Brain pericyte (primary cell): ENCODE results near the gene SUGP1.
A peak's percentile ranks its signal among the peaks of the same experiment; 100 is the strongest.
"Not testable (repeated sequence)": the region's sequence is repeated elsewhere in the genome, so short reads cannot be mapped to it uniquely, and the experiment has no call there.

ENCODE experiments used
- DNase-seq: peaks from one replicate; pipeline ENCODE4 v3.0.0-alpha.2; 2012; ENCODE audit warnings: low read depth, low spot score

Gene SUGP1, protein sequence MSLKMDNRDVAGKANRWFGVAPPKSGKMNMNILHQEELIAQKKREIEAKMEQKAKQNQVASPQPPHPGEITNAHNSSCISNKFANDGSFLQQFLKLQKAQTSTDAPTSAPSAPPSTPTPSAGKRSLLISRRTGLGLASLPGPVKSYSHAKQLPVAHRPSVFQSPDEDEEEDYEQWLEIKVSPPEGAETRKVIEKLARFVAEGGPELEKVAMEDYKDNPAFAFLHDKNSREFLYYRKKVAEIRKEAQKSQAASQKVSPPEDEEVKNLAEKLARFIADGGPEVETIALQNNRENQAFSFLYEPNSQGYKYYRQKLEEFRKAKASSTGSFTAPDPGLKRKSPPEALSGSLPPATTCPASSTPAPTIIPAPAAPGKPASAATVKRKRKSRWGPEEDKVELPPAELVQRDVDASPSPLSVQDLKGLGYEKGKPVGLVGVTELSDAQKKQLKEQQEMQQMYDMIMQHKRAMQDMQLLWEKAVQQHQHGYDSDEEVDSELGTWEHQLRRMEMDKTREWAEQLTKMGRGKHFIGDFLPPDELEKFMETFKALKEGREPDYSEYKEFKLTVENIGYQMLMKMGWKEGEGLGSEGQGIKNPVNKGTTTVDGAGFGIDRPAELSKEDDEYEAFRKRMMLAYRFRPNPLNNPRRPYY

GRCh38 chr19:19320361-19321140 is at the start of gene SUGP1, which contains the start of gene MAU2:
SUGP1 (minus strand) TSS chr19:19320509; CDS start chr19:19320496, 13 bp downstream.
MAU2 (plus strand) TSS chr19:19320829; CDS start chr19:19320860, 31 bp downstream.
- peak; percentile 81 for DNase-seq

- DNase-seq, result no peak
These were observed 47.8 kb upstream of the SUGP1 start for GRCh38 chr19:19368087-19368486.

DNA sequence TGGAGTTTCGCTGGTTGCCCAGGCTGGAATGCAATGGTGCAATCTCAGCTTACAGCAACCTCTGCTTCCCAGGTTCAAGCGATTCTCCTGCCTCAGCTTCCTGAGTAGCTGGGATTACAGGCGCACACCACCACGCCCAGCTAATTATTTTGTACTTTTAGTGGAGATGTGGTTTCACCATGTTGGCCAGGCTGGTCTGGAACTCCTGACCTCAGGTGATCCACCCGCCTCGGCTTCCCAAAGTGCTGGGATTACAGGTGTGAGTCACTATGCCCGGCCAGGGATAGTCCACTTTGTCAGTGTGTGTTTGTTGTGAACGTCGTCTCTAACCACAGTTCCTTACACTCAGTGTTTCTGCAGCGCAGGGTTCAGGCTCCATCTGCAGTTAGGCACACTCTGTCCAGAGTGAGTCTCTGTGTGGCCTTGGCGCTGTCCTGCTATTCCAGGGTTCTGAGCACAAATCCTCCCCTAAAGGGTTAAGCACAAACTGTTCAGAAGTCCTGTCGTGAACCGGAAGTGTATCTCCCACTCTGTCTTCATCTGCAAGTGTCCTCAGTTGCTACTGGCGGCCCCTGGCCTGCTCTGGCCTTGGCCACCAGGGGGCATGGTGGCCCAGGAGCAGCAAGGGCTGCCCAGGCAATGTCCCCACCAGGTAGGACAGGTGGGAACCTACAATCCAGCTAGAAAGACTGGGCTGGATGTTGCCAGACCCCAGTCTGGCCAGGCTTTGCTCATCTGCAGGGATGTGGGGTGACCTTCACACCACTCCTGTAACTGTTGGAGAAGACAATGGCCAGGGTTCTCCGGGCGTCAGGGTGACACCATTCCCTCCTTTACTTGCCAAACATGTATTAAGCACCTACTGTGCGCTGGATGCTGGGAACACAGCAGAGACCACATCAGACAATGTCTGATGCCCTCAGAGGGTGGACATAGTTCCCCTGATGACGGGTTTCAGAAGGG is 46.4 kb upstream of the SUGP1 start:
- no peak for DNase-seq

DNA sequence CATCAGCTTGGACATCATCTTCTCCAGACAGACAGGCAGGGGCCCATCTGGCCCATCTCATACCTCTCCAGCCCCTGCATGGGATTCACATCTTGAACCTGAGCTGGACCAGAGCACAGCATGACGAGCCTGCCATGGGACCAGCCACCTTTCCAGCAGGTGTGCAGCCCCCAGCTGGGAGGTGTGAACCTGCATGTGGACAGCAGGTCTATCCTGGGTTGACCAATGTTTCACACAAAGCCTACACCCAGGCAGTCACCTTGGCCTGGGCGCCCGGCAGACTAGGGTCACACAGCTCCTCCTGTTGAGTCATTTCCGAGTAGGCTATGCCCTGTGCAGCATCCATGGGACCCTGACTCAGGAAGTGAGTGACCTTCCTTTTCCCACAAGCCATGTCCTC is 41.8 kb upstream of the SUGP1 start:
- DNase-seq, result no peak

DNA sequence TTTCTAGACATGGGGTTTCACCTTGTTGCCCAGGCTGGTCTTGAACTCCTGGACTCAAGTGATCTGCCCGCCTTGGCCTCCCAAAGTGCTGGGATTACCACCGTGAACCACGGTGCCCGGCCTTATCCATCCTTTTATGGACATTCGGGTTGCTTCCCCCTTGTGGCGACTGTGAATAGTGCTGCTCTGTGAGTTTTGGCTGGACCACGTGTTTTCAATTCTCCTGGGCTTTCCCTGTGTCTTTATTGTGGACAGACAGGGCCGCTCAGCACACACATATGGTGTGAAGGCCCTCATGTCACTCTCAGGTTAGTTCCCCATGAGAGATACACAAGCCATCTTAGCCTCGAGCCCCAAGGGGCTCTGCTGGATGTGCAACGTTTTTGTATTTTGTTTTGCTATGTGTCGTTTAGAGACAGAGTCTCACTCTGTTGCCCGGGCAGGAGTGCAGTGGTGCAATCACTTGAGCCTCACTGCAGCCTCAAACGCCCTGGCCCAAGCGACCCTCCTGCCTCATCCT is 40.8 kb upstream of the SUGP1 start:
- DNase-seq, result peak; percentile 69

DNA sequence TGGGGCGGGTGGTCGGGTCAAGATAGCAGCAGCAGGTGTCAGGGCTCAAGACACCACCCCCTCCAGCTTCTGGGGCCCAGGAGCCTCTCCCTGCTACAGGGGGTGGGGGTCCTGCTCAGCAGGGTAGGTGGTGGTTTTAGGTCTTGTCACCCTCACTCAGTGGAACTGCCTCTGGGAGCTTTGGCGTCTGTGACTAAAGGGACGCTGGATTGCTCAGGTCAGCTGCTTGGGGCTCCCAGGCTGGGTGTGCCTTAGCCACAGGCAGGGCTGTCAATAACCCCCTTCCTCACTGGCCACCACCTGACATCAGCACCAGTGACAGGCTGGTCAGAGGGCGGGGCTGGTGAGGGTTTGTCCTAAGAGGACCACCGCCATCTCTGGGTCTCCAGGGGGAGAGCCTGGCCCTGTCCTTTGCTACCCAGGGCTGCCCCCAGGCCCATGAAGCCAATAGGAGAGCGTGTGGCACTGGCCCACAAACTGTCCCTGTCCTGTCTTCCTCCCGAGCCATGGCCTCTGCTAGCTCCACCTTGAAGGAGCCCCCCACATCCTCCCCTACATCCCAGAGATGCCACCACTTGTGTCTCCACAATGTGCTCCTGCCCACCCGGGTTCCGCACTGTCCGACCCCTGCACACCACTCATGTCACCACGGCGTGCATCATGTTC is 36.7 kb upstream of the SUGP1 start:
- DNase-seq, result no peak

- no peak for DNase-seq
These were observed 36.2 kb upstream of the SUGP1 start for GRCh38 chr19:19356500-19356899.

DNA sequence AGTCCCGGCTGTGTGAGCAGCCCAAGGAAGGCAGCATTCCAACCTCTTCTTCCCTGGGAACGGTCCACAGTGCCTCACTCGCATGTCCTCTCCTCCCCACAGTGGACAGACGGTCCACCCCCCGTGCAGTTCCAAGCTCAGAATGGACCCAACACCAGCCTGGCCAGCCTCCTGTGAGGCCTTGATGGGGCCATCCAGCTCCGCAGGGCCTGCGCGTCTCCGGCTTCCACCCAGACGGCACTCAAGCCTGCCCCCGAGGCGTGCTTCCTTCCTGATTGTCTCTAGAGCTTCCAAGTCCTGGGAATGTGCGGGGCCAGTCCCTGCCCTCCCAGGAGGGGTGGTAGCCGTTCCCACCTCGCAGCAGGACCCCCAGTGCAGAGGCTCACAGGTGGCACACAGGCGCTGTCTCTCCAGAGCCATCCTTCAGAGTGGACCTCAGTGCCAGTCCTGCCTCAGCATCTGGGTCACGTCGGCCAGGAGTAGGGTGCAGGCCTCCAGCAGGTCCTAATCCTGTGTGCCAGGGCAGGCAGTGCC is 35.4 kb upstream of the SUGP1 start:
- DNase-seq, result no peak

GRCh38 chr19:19354932-19355331 is 34.6 kb upstream of the SUGP1 start:
- no peak for DNase-seq

- no peak for DNase-seq
These were observed 33.7 kb upstream of the SUGP1 start for GRCh38 chr19:19354007-19354406.

GRCh38 chr19:19352823-19353222 is 32.5 kb upstream of the SUGP1 start:
- DNase-seq, result no peak

DNA sequence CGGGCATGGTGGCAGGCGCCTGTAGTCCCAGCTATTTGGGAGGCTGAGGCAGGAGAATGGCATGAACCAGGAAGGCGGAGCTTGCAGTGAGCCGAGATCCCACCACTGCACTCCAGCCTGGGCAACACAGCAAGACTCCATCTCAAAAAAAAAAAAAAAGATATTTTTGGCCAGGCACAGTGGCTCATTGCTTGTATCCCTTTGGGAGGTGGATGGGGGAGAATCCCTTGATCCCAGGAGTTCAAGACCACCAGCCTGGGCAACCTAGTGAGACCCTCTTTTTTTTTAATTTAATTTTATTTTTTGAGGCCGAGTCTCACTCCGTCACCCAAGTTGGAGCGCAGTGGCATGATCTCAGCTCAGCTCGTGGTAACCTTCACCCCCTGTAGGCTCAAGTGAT is 30.4 kb upstream of the SUGP1 start:
- not testable (repeated sequence) for DNase-seq

DNA sequence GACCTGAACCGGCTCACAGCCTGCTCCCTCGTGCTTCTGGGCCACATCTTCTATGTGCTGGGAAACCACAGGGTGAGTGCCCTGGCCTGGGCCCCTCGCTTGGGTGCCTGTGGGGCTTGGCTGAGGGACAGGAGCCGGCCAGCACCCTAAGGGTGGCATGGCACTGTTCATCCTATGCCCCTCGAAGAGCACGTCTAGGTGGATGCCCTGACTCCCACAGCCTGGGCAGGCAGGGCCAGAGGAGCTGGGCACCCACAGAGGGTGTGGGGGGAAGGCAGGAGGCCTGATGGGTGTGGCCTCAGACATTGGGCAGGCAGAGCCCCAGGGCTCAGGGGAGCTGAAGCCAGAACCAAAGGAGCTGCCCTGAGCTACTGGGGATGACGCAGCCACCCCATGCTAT is 29.1 kb upstream of the SUGP1 start:
- no peak for DNase-seq

DNA sequence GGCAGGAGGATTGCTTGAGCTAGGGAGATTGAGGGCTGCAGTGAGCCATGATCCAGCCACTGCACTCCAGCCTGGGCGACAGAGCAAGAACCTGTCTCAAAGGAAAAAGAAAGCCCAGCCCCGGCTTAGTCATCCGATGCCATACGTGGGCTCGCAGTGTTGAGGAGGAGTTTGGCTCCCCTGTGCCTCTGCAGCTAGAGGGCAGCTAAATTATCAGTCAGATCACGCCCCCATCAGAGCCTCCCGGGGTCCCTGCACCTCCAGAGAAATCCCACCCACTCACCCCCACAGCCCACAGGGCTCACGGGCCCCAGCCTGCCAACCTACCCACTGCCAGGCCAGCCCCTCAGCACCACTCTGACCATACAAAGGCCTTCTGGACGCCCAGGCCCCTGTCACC is 28.0 kb upstream of the SUGP1 start:
- DNase-seq, result no peak

DNA sequence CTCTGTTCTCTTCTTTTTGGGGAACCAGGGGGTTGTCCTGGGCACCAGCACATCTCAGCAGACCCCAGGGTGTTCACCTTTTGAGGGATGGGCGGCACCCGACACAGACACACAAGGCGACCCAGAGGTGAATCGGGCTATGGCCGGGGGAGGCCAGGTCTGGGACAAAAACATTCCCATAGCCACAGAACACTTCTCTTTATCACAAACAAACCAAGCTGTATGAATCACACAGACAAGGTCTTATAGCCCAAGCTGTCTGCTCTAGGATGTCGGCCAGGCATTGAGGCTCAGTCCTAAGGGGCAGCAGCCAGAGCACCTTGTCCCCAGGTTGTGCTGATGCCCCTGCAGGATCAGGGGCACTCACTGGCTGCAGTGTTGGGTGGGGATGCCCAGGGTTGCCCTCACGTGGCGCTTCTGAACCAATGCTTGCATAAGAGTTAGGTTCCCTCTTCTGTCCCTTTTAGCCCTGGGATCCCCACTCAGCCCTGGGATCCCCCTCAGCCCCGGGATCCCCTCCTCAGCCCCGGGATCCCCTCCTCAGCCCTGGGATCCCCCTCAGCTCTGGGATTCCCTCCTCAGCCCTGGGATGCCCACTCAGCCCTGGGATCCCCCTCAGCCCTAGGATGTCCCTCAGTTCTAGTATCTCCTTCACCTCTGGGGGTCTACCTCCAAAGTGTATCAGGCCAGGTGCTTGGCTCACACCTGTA is 27.2 kb upstream of the SUGP1 start:
- DNase-seq, result no peak

DNA sequence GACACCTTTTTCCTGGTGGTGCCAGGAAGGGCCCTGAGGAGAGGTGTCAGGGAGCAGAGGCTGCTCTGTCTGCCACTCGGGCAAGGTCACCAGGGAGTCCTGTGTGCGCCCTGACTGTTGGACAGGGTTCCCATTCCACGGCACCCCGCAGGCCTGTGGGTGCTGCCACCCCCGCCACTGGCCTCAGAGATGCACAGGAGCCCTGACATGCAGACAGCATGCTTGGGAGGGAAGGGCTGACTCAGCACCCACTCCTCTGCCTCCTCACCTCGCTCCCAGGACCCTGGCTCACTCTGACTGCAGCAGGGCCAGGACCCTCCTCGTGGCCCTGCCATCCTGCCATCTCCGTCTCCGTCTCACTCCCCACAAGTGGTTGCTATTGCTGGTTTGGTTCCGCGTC is 25.7 kb upstream of the SUGP1 start:
- DNase-seq, result no peak

GRCh38 chr19:19345232-19345631 is 24.9 kb upstream of the SUGP1 start:
- no peak for DNase-seq

- DNase-seq, result no peak
These were observed 23.5 kb upstream of the SUGP1 start for GRCh38 chr19:19343762-19344161.

DNA sequence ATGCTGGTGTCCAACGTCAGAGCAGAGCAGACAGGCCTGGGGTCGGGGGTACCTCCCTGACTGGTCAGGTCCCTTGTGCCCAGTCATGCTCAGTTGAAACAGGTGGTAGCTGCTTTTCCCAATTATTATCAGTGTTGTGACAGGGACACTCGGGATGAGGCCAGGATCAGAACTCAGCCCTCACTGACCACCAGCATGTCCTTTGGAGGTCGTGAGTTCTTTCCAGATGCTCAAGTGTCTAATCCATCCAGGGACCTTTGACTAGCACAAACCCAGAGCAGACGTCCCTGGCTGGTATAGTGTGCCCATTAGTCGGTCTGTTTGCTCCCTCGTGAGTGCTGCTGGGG is 22.7 kb upstream of the SUGP1 start:
- no peak for DNase-seq
